ENCODE measurements around the gene KCNJ12. TPM values are rescaled to one million over a fixed set of nuclear protein-coding genes. Genes with fewer than 3 reads are reported as not detected.
"Not testable (repeated sequence)": the region's sequence is repeated elsewhere in the genome, so short reads cannot be mapped to it uniquely, and the experiment has no call there.

The KCNJ12 gene
- polyA plus RNA-seq, 4 donors: 2.2 to 8.7 (median 4.8) TPM

- DNase-seq (ENCODE audit: low read depth in 4 of 4, low spot score in 3 of 4): not testable (repeated sequence)
These were observed 29.0 kb downstream of the KCNJ12 start for GRCh38 chr17:21404956-21405731.

- not testable (repeated sequence) for DNase-seq (ENCODE audit: low read depth in 4 of 4, low spot score in 3 of 4)
These were observed 29.8 kb downstream of the KCNJ12 start for GRCh38 chr17:21405904-21406400.

- not testable (repeated sequence) for DNase-seq (ENCODE audit: low read depth in 4 of 4, low spot score in 3 of 4)
These were observed 30.7 kb downstream of the KCNJ12 start for GRCh38 chr17:21406616-21407404.

- not testable (repeated sequence) for DNase-seq (ENCODE audit: low read depth in 4 of 4, low spot score in 3 of 4)
These were observed 31.6 kb downstream of the KCNJ12 start for GRCh38 chr17:21407752-21408151.

GRCh38 chr17:21408224-21408623 lies 32.1 kb downstream of the KCNJ12 start:
- not testable (repeated sequence) for DNase-seq (ENCODE audit: low read depth in 4 of 4, low spot score in 3 of 4)

- DNase-seq (ENCODE audit: low read depth in 4 of 4, low spot score in 3 of 4): not testable (repeated sequence)
These were observed 32.7 kb downstream of the KCNJ12 start for GRCh38 chr17:21408766-21409300.

GRCh38 chr17:21409388-21409787 lies 33.2 kb downstream of the KCNJ12 start:
- DNase-seq (ENCODE audit: low read depth in 4 of 4, low spot score in 3 of 4): not testable (repeated sequence)

- DNase-seq (ENCODE audit: low read depth in 4 of 4, low spot score in 3 of 4): not testable (repeated sequence)
These were observed 33.8 kb downstream of the KCNJ12 start for GRCh38 chr17:21409971-21410370.

GRCh38 chr17:21410371-21410770 lies 34.2 kb downstream of the KCNJ12 start:
- DNase-seq (ENCODE audit: low read depth in 4 of 4, low spot score in 3 of 4): not testable (repeated sequence)

GRCh38 chr17:21410906-21411678 lies 34.9 kb downstream of the KCNJ12 start:
- peak in 2 of 4 donors; percentile 18 to 47 for DNase-seq (ENCODE audit: low read depth in 4 of 4, low spot score in 3 of 4)

GRCh38 chr17:21411679-21412205 lies 35.6 kb downstream of the KCNJ12 start:
- DNase-seq (ENCODE audit: low read depth in 4 of 4, low spot score in 3 of 4): not testable (repeated sequence)

GRCh38 chr17:21412207-21412681 lies 36.1 kb downstream of the KCNJ12 start:
- DNase-seq (ENCODE audit: low read depth in 4 of 4, low spot score in 3 of 4): not testable (repeated sequence)

GRCh38 chr17:21413570-21414279 lies 37.6 kb downstream of the KCNJ12 start:
- not testable (repeated sequence) for DNase-seq (ENCODE audit: low read depth in 4 of 4, low spot score in 3 of 4)

- DNase-seq (ENCODE audit: low read depth in 4 of 4, low spot score in 3 of 4): not testable (repeated sequence)
These were observed 38.5 kb downstream of the KCNJ12 start for GRCh38 chr17:21414616-21415015.

- not testable (repeated sequence) for DNase-seq (ENCODE audit: low read depth in 4 of 4, low spot score in 3 of 4)
These were observed 39.2 kb downstream of the KCNJ12 start for GRCh38 chr17:21415166-21415990.

- DNase-seq (ENCODE audit: low read depth in 4 of 4, low spot score in 3 of 4): not testable (repeated sequence)
These were observed 40.4 kb downstream of the KCNJ12 start for GRCh38 chr17:21416471-21416981.

- not testable (repeated sequence) for DNase-seq (ENCODE audit: low read depth in 4 of 4, low spot score in 3 of 4)
These were observed 41.2 kb downstream of the KCNJ12 start for GRCh38 chr17:21417349-21417748.

GRCh38 chr17:21417921-21418320 lies 41.8 kb downstream of the KCNJ12 start:
- no peak for DNase-seq (ENCODE audit: low read depth in 4 of 4, low spot score in 3 of 4)
